HG02885 (cell line): ENCODE results near the gene GET4.
"Not testable (repeated sequence)": the region's sequence is repeated elsewhere in the genome, so short reads cannot be mapped to it uniquely, and the experiment has no call there.

ENCODE experiments used
- ATAC-seq: cut with Tn5 transposase; IDR thresholded peaks from one replicate; pipeline ENCODE4 v1.9.1; 2021; ENCODE audit warnings: mild to moderate bottlenecking; ENCODE audit not compliant: unreplicated experiment, poor library complexity

The GET4 gene

DNA sequence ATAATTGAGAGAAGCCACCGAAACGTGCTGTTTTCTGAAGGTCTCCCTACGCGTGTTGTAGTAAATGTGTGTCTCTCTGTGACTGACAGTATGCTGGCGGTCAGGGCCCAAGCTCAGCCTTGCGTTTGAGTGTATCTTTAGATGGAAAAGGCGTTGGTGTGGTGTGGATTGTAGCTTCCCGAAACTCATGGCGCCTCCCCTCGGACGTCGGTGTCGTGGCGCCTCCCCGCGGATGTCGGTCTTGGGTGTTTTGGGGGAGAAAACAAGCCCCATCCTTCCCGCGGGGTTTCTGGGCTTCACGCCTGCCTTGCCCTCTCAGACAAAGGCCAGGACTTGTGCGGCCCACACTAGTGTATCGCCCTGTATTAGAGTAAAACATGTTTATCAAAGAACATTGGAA is 31.3 kb upstream of the GET4 start:
- ATAC-seq = no peak

DNA sequence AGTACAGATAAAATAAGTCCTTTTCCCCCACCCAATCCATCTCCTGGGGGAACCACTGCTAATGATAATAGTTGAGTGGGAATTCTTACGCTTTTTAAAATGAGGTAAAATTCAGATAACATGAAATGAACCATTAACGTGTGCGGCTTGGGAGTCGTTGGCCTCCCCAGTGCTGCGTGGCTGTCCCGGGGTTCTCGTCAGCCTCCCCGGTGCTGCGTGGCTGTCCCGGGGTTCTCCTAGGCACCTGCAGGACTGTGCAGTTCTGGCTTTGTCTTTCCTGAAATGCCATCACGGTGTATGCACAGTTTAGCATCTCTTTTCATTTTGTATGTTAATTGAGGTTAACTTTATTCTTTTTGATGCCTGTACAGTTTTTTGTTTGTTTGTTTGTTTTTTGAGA is 30.6 kb upstream of the GET4 start:
- ATAC-seq = no peak

GRCh38 chr7:846958-847650 is 29.2 kb upstream of the GET4 start:
- not testable (repeated sequence) for ATAC-seq

DNA sequence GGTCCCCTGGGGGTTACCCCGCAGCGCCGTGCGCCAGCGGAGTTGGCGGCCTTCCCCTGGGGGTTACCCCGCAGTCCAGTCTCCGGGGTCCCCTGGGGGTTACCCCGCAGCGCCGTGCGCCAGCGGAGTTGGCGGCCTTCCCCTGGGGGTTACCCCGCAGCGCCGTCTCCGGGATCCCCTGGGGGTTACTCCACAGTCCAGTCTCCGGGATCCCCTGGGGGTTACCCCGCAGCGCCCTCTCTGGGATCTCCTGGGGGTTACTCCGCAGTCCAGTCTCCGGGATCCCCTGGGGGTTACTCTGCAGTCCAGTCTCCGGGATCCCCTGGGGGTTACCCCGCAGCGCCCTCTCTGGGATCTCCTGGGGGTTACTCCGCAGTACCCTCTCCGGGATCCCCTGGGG is 28.6 kb upstream of the GET4 start:
- ATAC-seq = not testable (repeated sequence)

- no peak for ATAC-seq
Measured at GRCh38 chr7:849145-849544, 27.2 kb upstream of the GET4 start.

DNA sequence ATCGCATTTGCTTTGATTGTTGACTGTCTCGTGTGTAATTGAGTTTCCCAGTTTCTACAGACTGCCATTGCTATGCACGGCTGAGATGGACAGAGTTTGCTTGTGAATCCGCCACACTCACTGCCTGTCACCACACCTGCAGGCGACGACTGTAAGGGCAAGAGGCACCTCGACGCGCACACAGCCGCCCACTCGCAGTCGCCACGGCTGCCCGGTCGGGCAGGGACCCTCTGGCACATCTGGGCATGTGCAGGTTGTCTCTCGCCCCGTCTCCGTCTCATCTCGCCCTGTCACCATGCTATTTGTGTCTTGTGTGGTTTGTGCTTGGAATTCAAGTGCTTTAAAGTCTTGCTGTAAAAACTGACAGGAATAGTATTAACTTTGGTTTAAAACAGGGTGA is 26.6 kb upstream of the GET4 start:
- ATAC-seq = no peak

- ATAC-seq = no peak
Measured at GRCh38 chr7:851204-851603, 25.1 kb upstream of the GET4 start.

DNA sequence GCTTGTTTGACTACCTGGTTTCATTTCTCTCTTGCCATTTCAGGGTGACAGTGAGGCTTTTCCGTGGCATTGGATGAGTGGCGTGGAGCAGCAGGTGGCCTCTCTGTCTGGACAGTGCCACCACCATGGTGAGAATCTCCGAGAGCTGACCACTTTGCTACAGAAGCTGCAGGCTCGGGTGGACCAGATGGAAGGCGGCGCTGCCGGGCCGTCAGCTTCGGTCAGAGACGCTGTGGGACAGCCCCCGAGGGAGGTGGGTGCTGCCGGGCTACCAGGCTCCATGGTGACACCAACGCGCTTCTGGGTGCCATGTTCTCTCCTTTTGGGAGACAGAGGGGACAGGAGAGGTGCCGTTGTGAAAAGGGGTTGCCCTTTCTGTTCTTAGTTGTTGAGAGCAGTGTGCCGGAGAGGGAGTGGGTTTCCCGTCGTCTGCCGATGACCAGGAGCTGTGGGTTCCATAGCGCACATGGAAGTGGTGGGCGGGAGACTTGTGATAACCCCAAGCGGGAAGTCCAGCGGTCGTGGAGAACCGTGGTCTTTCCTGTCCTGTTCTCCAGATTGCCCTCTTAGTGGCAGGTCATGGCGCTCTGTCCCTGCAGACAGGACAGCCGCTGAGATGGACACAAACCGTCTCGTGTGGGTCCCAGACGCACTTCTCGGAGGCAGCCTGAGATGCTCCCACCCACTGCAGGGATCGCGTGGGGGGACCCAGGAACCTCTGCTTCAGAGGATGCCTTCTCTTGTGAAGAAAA is 22.8 kb upstream of the GET4 start:
- no peak for ATAC-seq

- ATAC-seq = no peak
Measured at GRCh38 chr7:854118-854775, 22.1 kb upstream of the GET4 start.

DNA sequence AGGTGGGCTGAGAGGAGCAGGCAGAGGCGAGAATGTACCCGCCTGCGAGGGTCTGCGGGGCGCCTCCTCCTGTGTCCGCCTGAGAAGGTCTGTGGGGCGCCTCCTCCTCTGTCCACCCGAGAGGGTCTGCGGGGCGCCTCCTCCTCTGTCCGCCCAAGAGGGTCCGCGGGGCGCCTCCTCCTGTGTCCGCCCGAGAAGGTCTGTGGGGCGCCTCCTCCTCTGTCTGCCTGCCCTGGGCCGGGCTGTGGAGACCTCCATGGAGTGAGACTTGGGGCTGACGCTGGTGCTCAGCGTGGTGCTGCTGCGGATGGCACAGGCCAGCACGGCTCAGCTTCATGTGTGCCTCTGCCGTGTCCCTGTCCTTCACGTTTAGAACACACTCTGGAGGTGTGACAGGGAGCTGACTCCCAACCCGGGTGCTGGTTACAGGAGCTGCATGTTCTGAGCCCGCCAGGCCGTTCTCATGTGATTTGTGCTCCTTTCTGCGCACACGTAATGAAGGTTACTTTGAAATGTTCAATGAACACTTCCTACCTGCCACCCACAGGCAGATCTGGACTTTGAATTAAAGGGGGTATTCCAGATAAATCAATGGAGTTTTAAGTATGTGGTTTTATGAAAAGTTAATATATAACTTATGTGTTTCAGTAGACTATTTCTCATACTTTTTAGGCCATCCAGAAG is 20.5 kb upstream of the GET4 start:
- ATAC-seq = no peak

DNA sequence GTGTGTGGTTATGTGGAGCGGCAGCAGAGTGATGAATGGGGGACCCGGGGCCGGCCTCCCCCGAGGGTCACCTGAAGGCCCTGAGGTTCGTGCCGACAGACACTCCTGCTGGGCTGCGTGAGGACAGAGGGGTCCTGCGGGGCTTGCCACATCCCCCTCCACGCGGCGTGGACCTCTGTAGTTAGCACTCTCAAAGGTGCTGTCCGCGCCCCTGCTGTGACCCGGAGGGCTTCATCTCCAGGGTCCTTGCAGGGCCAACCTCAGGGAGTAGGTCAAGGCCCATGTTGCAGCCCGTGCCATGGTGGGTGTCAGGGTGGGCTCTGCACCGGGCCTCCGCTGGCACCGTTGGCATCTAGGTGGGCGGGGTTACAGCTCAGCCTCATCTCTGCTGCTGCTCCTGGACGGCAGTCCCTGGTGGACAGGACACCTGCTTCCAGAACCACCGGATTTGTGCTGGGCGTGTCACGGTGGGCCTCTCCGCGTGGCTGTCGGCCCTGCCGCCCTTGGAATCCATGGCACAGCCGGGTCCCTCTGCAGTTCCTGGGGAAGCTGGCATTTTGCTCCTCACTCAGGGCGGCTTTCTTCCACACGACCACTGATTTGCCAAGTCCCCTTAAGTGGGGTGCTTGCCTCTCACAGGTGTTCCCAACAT is 19.8 kb upstream of the GET4 start:
- ATAC-seq = no peak

GRCh38 chr7:857661-858060 is 18.7 kb upstream of the GET4 start:
- ATAC-seq = no peak

DNA sequence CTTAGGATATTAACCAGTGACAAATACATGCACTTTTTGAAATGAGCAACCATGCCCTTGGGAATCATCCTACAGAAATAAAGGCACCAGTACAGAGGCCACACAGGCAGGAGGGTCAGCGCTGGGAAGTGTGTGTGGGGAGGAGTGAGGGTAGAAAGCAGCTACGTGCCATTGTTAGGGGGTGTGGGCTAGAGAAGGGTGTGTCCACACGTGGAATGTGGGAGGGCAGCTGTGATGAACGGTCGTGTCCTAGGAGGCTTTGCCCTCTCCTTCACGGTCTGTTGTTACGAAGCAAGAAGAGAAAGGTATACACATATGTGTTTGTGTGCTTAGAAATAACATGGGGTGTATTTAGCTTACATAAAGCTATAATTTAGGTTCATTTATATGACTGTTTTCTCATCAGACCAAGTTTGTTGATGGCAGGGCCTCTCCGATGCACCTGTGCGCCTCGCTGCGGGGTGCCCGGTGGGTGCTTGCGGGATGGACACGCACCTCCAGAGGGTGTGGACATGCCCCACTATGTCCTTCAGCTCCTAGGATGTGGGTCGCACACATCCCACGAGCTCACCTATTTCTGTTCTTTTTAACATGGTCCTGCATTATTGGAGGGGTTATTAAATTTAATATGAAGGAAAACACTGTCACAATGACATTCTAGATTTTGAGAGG is 16.9 kb upstream of the GET4 start:
- ATAC-seq = no peak

DNA sequence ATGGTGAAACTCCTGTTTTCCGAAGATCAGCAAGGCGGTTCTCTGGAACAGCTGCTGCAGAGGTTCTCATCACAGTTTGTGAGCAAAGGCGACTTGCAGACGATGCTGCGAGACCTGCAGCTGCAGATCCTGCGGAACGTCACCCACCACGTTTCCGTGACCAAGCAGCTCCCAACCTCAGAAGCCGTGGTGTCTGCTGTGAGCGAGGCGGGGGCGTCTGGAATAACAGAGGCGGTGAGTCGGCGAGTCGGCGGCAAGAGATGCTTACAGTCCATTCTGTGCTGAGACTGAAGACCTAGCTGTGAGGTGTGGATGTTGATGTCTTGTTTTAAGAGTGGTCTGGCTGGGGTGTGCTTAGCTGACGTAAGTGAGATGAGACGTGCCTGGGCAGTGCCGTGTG is 16.2 kb upstream of the GET4 start:
- no peak for ATAC-seq

DNA sequence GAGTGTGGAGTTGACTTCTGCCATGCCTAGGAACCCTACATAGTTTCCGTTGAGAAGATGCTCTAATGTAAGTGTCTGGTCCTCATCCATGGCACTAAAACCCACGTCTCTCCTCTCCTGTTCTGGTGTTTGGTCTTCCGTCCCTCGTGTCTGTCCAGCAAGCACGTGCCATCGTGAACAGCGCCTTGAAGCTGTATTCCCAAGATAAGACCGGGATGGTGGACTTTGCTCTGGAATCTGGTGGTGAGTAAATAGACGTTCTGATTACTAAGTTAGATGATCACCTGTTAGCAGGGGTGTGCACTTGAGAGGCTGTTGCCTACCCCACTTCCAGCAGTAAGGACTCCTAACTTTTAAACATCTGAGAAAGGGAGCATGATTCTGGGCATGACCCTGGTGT is 15.1 kb upstream of the GET4 start:
- ATAC-seq = no peak

DNA sequence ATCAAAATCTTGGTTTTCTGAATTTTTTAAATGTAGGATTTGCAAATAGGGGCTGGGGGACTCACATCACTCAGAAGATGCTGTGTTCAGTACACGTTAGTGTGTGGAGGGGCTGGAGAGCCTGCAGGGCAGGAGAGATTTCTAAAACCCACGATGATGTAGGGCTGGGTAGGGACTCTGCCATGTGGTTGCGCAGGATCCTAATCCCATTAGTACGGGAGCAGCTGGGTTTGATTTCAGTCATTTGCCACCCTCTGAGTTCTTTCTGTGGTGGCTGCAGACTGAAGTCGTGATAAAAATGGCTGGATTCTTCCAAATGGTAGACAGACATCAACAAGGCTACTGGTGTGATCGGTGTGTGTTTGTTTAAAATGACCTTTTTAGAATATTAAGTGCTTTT is 14.2 kb upstream of the GET4 start:
- no peak for ATAC-seq

DNA sequence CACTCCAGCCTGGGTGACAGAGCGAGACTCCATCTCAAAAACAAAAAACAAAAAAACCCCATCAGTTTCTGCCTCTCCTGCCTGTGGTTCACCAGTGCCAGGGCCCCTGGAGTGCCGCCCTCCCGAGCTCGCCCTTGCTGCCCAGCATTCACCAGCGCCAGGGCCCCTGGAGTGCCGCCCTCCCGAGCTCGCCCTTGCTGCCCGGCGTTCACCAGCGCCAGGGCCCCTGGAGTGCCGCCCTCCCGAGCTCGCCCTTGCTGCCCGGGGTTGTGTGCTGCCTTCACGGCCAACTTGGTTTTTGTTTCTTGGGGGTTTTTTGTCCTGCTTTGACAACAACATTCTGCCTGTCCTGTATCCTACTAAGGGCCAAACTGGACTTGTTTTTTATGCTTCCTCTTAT is 13.2 kb upstream of the GET4 start:
- ATAC-seq = no peak

DNA sequence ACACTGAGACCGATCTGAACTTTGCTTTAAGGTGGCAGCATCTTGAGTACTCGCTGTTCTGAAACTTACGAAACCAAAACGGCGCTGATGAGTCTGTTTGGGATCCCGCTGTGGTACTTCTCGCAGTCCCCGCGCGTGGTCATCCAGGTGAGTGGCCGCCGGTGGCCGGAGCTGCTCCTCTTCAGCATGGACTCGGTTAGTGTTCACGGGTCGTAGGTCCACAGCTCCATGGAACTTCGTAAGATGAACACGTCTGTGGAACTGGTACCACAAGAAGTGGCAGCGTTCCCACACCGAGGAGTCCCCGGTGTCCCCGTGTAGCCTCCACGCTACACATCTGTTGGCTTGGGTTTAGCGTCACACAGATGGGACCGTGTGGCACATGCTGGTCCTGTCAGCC is 10.4 kb upstream of the GET4 start:
- no peak for ATAC-seq

DNA sequence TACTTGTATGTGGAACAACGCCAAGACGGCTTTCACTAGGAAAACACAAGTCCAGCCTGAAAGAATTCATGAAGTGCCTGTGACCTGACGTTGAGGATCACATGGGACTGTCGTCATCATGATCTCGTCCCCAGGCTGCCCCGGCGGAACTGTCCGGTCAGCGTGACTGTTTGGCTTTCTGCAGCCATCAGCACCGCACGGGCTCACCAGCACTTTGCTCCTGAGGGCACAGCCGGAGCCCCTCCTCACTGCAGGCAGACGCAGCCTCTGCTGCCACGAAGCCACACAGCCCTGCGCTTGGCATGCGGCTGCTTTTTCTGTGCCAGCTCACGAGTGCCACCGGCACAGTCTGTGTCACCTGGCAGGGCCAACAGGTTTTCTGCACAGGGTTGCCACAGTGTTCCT is 9.4 kb upstream of the GET4 start:
- no peak for ATAC-seq
